Panc1 (cell line): ENCODE measurements around the gene STOX2.

ENCODE experiments used
- CTCF ChIP-seq: fragments of 450-650 bp; IDR thresholded peaks from 2 replicates; pipeline ENCODE4 v1.5.1; 2017; ENCODE audit warnings: mild to moderate bottlenecking
- POLR2AphosphoS5 ChIP-seq: IDR thresholded peaks from 2 replicates; pipeline ENCODE4 v1.6.1; 2012; ENCODE audit warnings: mild to moderate bottlenecking, low read depth, low read length, moderate library complexity
- REST ChIP-seq, 2 experiments: IDR thresholded peaks; 2 replicates each; pipeline ENCODE4 v1.6.1; 2011 to 2012; ENCODE audit warnings: low read depth in 2 of 2, control low read depth in 1 of 2, low read length in 1 of 2, mild to moderate bottlenecking in 1 of 2, moderate library complexity in 1 of 2; ENCODE audit not compliant: insufficient read depth in 1 of 2
- TCF7L2 ChIP-seq: IDR thresholded peaks from 2 replicates; pipeline ENCODE4 v1.6.1; 2011; ENCODE audit warnings: mild to moderate bottlenecking, low read depth, low read length, inconsistent platforms

GRCh38 chr4:183870997-183871396 is 34.1 kb upstream of the STOX2 start:
- no peak for TF ChIP-seq CTCF
- TF ChIP-seq TCF7L2, result no peak
- no peak for TF ChIP-seq REST (IDR thresholded peaks at IDR 0.05; ENCODE audit: insufficient read depth in 1 of 2, low read depth in 2 of 2, low read length in 1 of 2)
- no peak for TF ChIP-seq POLR2AphosphoS5
